ENCODE results near the gene TBC1D14.
"Not testable (repeated sequence)": the region's sequence is repeated elsewhere in the genome, so short reads cannot be mapped to it uniquely, and the experiment has no call there.

TBC1D14 gene

GRCh38 chr4:6890358-6890757, 19.3 kb upstream of the TBC1D14 start:
- DNase-seq (ENCODE audit: low spot score): no peak

GRCh38 chr4:6890971-6891370, 18.7 kb upstream of the TBC1D14 start:
- not testable (repeated sequence) for DNase-seq (ENCODE audit: low spot score)

- DNase-seq (ENCODE audit: low spot score): peak; percentile 47
Observed at GRCh38 chr4:6891436-6892170, 18.0 kb upstream of the TBC1D14 start.

- DNase-seq (ENCODE audit: low spot score): peak; percentile 80
Observed at GRCh38 chr4:6892190-6892908, 17.3 kb upstream of the TBC1D14 start.

GRCh38 chr4:6892909-6893202, 16.8 kb upstream of the TBC1D14 start:
- DNase-seq (ENCODE audit: low spot score): no peak

- no peak for DNase-seq (ENCODE audit: low spot score)
Observed at GRCh38 chr4:6893449-6894085, 16.1 kb upstream of the TBC1D14 start.

- DNase-seq (ENCODE audit: low spot score): no peak
Observed at GRCh38 chr4:6894086-6894478, 15.5 kb upstream of the TBC1D14 start.

GRCh38 chr4:6894528-6895498, 14.8 kb upstream of the TBC1D14 start:
- DNase-seq (ENCODE audit: low spot score): no peak

GRCh38 chr4:6896035-6896434, 13.6 kb upstream of the TBC1D14 start:
- no peak for DNase-seq (ENCODE audit: low spot score)

- DNase-seq (ENCODE audit: low spot score): no peak
Observed at GRCh38 chr4:6898763-6899162, 10.9 kb upstream of the TBC1D14 start.

- no peak for DNase-seq (ENCODE audit: low spot score)
Observed at GRCh38 chr4:6900181-6900812, 9.3 kb upstream of the TBC1D14 start.

GRCh38 chr4:6900956-6901355, 8.7 kb upstream of the TBC1D14 start:
- no peak for DNase-seq (ENCODE audit: low spot score)

- DNase-seq (ENCODE audit: low spot score): no peak
Observed at GRCh38 chr4:6901669-6902317, 7.8 kb upstream of the TBC1D14 start.

GRCh38 chr4:6902318-6903042, 7.1 kb upstream of the TBC1D14 start:
- DNase-seq (ENCODE audit: low spot score): no peak

- no peak for DNase-seq (ENCODE audit: low spot score)
Observed at GRCh38 chr4:6905516-6906445, 3.8 kb upstream of the TBC1D14 start.

GRCh38 chr4:6906486-6906885, 3.1 kb upstream of the TBC1D14 start:
- not testable (repeated sequence) for DNase-seq (ENCODE audit: low spot score)

- DNase-seq (ENCODE audit: low spot score): no peak
Observed at GRCh38 chr4:6907658-6908191, 1.9 kb upstream of the TBC1D14 start.

GRCh38 chr4:6908432-6909112, 1.1 kb upstream of the TBC1D14 start:
- peak; percentile 53 for DNase-seq (ENCODE audit: low spot score)

GRCh38 chr4:6909970-6910339, 329 bp downstream of the TBC1D14 start:
- no peak for DNase-seq (ENCODE audit: low spot score)

All from hepatic stellate cell (primary cell).